Parathyroid adenoma (tissue), 2 donors: ENCODE measurements around the gene ENTHD1.

Experiments
- H2AFZ ChIP-seq: fragments of 300-600 bp; sonication (generic); one replicate; pipeline ENCODE4 v1.7.0; 2017; ENCODE audit warnings: antibody characterized with exemption, mild to moderate bottlenecking
- H3K27ac ChIP-seq: fragments of 300-600 bp; sonication (generic); one replicate; pipeline ENCODE4 v1.7.0; 2017
- H3K27me3 ChIP-seq: fragments of 300-600 bp; sonication (generic); one replicate; pipeline ENCODE4 v1.7.0; 2017; ENCODE audit warnings: low read length; ENCODE audit not compliant: control insufficient read depth, insufficient read depth
- H3K36me3 ChIP-seq: fragments of 300-600 bp; sonication (generic); one replicate; pipeline ENCODE4 v1.7.0; 2017; ENCODE audit warnings: low read length; ENCODE audit not compliant: control insufficient read depth, insufficient read depth
- H3K4me1 ChIP-seq: fragments of 300-600 bp; sonication (generic); one replicate; pipeline ENCODE4 v1.7.0; 2017; ENCODE audit warnings: control low read depth
- H3K4me2 ChIP-seq: fragments of 300-600 bp; sonication (generic); one replicate; pipeline ENCODE4 v1.7.0; 2017; ENCODE audit warnings: low read length
- H3K4me3 ChIP-seq: fragments of 300-600 bp; sonication (generic); one replicate; pipeline ENCODE4 v1.7.0; 2017; ENCODE audit warnings: low read depth, low read length
- H3K79me2 ChIP-seq: fragments of 300-600 bp; sonication (generic); one replicate; pipeline ENCODE4 v1.7.0; 2017; ENCODE audit warnings: control low read depth
- H3K9ac ChIP-seq: fragments of 300-600 bp; sonication (generic); one replicate; pipeline ENCODE4 v1.7.0; 2017; ENCODE audit warnings: mild to moderate bottlenecking
- H3K9me3 ChIP-seq: fragments of 300-600 bp; sonication (generic); one replicate; pipeline ENCODE4 v1.7.0; 2017; ENCODE audit warnings: low read length; ENCODE audit not compliant: control insufficient read depth
- CTCF ChIP-seq: fragments of 300-600 bp; sonication (generic); IDR thresholded peaks from one replicate; pipeline ENCODE4 v1.7.0; 2017; ENCODE audit warnings: antibody characterized with exemption, mild to moderate bottlenecking
- donor health status: primary hyperparathyroidism.

Gene ENTHD1, protein sequence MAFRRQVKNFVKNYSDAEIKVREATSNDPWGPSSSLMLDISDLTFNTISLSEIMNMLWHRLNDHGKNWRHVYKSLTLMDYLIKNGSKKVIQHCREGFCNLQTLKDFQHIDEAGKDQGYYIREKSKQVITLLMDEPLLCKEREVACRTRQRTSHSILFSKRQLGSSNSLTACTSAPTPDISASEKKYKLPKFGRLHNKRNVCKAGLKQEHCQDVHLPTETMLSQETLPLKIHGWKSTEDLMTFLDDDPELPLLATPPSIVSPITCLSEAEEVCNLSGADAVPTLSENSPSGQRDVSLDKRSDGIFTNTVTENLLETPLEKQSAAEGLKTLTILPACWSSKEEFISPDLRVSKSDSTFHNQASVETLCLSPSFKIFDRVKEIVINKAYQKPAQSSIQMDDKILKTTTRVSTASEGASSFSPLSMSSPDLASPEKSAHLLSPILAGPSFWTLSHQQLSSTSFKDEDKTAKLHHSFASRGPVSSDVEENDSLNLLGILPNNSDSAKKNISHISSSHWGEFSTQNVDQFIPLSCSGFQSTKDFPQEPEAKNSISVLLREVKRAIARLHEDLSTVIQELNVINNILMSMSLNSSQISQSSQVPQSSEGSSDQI

DNA sequence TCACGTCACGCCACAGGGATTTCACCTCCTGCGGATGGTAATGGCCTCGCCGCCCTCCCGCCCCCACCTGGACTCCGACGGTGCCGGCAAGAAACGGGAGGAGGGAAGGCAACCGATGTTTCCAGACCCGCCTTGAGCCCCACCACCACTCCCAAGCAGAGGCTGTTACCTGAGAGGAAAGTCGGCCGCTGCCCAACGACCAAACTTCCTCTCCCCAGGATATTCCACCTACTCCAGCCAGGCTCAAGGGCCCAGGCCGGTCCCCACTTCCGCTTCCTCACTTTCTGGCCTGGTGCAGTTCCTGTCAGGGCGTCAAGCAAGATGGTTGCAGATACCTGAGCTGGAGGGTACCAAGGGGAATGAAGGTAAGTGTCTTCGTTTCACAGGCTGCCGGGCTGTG lies at the start of gene ENTHD1:
Gene ENTHD1, minus strand, starts transcription at position 235 of the 400 bp plus-strand sequence. CDS start 6,012 bp downstream, outside the sequence.
- no peaks in the 10 kb centered on the region for H3K36me3 ChIP-seq
- no peaks in the 10 kb centered on the region for H3K79me2 ChIP-seq
- no peaks in the 10 kb centered on the region for H3K4me1 ChIP-seq
- H2AFZ ChIP-seq: no peak within 1 kb of the TSS
- no peaks in the 10 kb centered on the region for H3K27me3 ChIP-seq
- H3K27ac ChIP-seq: no peak within 1 kb of the TSS
- TF ChIP-seq CTCF: no peak
- H3K4me2 ChIP-seq: no peak within 1 kb of the TSS
- H3K9me3 ChIP-seq: no peaks in the 10 kb centered on the region
- H3K9ac ChIP-seq: no peak within 1 kb of the TSS
- H3K4me3 ChIP-seq: no peak within 1 kb of the TSS

GRCh38 chr22:39943337-39943736 lies 49.8 kb upstream of the ENTHD1 start:
- Histone ChIP-seq H2AFZ (no peak overlapping the region), H3K36me3 (no peaks in the 10 kb centered on the region), H3K27me3 (no peaks in the 10 kb centered on the region), H3K4me3 (no peak overlapping the region), H3K4me2 (no peak overlapping the region), H3K79me2 (no peaks in the 10 kb centered on the region), H3K9ac (no peak overlapping the region), H3K4me1 (no peaks in the 10 kb centered on the region), H3K9me3 (no peaks in the 10 kb centered on the region), H3K27ac (no peak overlapping the region)
- no peak for TF ChIP-seq CTCF

- Histone ChIP-seq H3K36me3 (no peaks in the 10 kb centered on the region), H3K4me2 (no peak overlapping the region), H3K9me3 (no peaks in the 10 kb centered on the region), H3K79me2 (no peaks in the 10 kb centered on the region), H3K4me1 (no peaks in the 10 kb centered on the region), H3K27me3 (no peaks in the 10 kb centered on the region), H2AFZ (no peak overlapping the region), H3K27ac (no peak overlapping the region), H3K4me3 (no peak overlapping the region), H3K9ac (no peak overlapping the region)
- no peak for TF ChIP-seq CTCF
Measured at GRCh38 chr22:39942439-39943230, 49.1 kb upstream of the ENTHD1 start.

GRCh38 chr22:39941601-39942000 lies 48.0 kb upstream of the ENTHD1 start:
- H3K27me3 ChIP-seq: no peaks in the 10 kb centered on the region
- H3K4me2 ChIP-seq: no peak overlapping the region
- no peak overlapping the region for H3K4me3 ChIP-seq
- H3K9ac ChIP-seq: no peak overlapping the region
- TF ChIP-seq CTCF: no peak
- H3K4me1 ChIP-seq: no peaks in the 10 kb centered on the region
- no peak overlapping the region for H3K27ac ChIP-seq
- no peaks in the 10 kb centered on the region for H3K36me3 ChIP-seq
- H3K9me3 ChIP-seq: no peaks in the 10 kb centered on the region
- H3K79me2 ChIP-seq: no peaks in the 10 kb centered on the region
- H2AFZ ChIP-seq: no peak overlapping the region
